HG03521 (cell line): ENCODE measurements around the gene CX3CR1.
A peak's percentile ranks its signal among the peaks of the same experiment; 100 is the strongest.

ENCODE experiments used
- ATAC-seq: cut with Tn5 transposase; IDR thresholded peaks from one replicate; pipeline ENCODE4 v1.9.1; 2021; ENCODE audit warnings: mild to moderate bottlenecking, moderate library complexity; ENCODE audit not compliant: unreplicated experiment

CX3CR1 gene

GRCh38 chr3:39292961-39293360 lies 13.1 kb upstream of the CX3CR1 start:
- ATAC-seq: no peak

GRCh38 chr3:39291903-39292329 lies 12.1 kb upstream of the CX3CR1 start:
- ATAC-seq: no peak

GRCh38 chr3:39290255-39290654 lies 10.4 kb upstream of the CX3CR1 start:
- ATAC-seq: no peak

GRCh38 chr3:39289107-39289506 lies 9.3 kb upstream of the CX3CR1 start:
- ATAC-seq: no peak

GRCh38 chr3:39288300-39288808 lies 8.5 kb upstream of the CX3CR1 start:
- peak; percentile 97 for ATAC-seq

- ATAC-seq: no peak
These were observed 7.7 kb upstream of the CX3CR1 start for GRCh38 chr3:39287216-39288164.

GRCh38 chr3:39286771-39287170 lies 6.9 kb upstream of the CX3CR1 start:
- no peak for ATAC-seq

- no peak for ATAC-seq
These were observed 5.5 kb upstream of the CX3CR1 start for GRCh38 chr3:39285332-39285731.

GRCh38 chr3:39284457-39284881 lies 4.6 kb upstream of the CX3CR1 start:
- ATAC-seq: no peak

GRCh38 chr3:39282057-39282456 lies 2.2 kb upstream of the CX3CR1 start:
- no peak for ATAC-seq

- ATAC-seq: no peak
These were observed 1.7 kb upstream of the CX3CR1 start for GRCh38 chr3:39281533-39281932.

GRCh38 chr3:39280571-39280970 lies 735 bp upstream of the CX3CR1 start:
- ATAC-seq: no peak

- ATAC-seq: no peak
These were observed 1.3 kb downstream of the CX3CR1 start for GRCh38 chr3:39278616-39278935.

- ATAC-seq: no peak
These were observed 1.8 kb downstream of the CX3CR1 start for GRCh38 chr3:39277893-39278615.

- no peak for ATAC-seq
These were observed 3.1 kb downstream of the CX3CR1 start for GRCh38 chr3:39276746-39277145.

- no peak for ATAC-seq
These were observed 3.8 kb downstream of the CX3CR1 start for GRCh38 chr3:39275963-39276593.

- ATAC-seq: no peak
These were observed 4.8 kb downstream of the CX3CR1 start for GRCh38 chr3:39275052-39275451.

- no peak for ATAC-seq
These were observed 6.7 kb downstream of the CX3CR1 start for GRCh38 chr3:39273119-39273518.

GRCh38 chr3:39272191-39272590 lies 7.6 kb downstream of the CX3CR1 start:
- no peak for ATAC-seq

GRCh38 chr3:39271363-39271914 lies 8.4 kb downstream of the CX3CR1 start:
- no peak for ATAC-seq

GRCh38 chr3:39269528-39269927 lies 10.3 kb downstream of the CX3CR1 start:
- ATAC-seq: no peak
